GM10266 (cell line): ENCODE results near the gene PLEK2.

Experiments
- DNase-seq: peaks from one replicate; pipeline ENCODE4 v3.0.0; 2012; ENCODE audit errors: extremely low spot score
- TF ChIP-seq, protein P1 (sequence below): IDR thresholded peaks from 2 replicates; pipeline ENCODE4 v1.5.1; 2012; ENCODE audit warnings: mild to moderate bottlenecking, low read depth; ENCODE audit not compliant: control insufficient read depth, insufficient read depth; ENCODE audit errors: missing control alignments

Gene PLEK2

DNA sequence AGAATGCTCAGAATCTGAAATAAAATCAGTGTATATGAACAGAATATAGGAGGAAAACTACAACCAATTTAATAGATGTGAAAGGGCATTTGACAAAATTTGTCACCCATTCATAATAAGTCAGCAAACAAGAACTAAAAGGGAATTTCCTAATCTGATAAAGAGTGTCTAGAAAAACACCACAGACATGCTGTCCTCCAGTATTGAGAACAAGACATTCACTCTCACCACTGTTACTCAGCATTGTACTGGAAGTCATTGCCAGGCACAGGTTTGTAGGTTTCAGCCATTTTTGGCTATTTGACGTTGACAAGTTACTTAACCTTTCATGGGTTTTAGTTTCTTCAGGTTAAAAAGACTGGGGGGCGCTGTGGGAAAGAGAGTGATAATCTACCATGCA, 38.6 kb downstream of the PLEK2 start:
- DNase-seq: peak; percentile 16
- TF ChIP-seq, protein P1, sequence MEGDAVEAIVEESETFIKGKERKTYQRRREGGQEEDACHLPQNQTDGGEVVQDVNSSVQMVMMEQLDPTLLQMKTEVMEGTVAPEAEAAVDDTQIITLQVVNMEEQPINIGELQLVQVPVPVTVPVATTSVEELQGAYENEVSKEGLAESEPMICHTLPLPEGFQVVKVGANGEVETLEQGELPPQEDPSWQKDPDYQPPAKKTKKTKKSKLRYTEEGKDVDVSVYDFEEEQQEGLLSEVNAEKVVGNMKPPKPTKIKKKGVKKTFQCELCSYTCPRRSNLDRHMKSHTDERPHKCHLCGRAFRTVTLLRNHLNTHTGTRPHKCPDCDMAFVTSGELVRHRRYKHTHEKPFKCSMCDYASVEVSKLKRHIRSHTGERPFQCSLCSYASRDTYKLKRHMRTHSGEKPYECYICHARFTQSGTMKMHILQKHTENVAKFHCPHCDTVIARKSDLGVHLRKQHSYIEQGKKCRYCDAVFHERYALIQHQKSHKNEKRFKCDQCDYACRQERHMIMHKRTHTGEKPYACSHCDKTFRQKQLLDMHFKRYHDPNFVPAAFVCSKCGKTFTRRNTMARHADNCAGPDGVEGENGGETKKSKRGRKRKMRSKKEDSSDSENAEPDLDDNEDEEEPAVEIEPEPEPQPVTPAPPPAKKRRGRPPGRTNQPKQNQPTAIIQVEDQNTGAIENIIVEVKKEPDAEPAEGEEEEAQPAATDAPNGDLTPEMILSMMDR: no peak

DNA sequence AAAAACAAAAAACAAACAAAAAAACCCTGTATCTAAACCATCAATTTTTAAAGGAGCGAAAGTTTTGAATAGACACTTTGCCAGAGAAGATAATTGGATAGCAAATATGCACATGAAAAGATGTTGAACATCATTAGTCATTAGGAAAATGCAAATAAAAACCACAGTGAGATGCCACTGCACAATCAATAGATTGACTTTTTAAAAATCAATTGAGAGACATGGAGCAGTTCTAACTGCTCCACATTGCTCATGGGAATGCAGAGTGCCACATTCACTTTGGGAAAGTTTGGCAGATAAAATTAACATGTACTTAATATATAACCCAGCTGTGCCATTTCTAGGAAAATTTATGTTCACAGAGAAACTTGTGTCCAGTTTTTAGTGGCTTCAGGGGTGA, 39.1 kb downstream of the PLEK2 start:
- DNase-seq: no peak
- TF ChIP-seq, protein P1: no peak

DNA sequence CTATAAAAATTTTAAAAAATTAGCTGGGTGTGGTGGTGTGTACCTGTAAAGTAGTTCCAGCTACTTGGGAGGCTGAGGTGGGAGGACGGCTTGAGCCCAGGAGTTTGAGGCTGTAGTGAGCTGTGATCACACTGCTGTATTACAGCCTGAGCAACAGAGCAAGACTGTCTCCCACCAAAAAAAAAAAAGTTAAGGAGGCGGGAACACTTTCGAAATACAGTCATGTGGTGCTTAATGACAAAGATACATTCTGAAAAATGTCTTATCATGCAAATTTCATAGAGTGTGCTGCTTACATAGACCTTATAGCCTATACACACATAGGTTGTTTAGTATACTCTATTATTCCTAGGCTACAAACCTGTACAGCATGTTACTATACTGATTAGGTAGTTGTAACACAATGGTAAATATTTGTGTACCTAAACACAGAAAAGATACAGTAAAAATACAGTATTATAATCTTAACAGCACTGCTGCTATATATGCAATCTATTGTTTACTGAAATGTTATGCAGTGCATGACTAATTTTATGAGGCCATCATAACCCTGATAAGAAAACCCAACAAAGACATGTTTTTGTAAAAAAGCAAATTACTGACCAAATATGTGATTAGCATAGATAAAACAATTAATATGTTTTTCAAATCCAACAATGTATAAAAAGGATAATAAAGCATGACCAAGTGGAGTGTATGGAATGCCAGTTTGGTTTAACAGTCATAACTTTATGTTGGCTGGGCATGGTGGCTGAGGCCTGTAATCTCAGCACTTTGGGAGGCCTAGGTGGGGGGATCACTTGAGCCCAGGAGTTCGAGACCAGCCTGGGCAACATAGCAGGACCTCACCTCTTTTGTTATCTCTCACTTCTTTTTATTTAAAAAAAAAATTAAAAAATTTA, 40.5 kb downstream of the PLEK2 start:
- DNase-seq: no peak
- TF ChIP-seq, protein P1: no peak

DNA sequence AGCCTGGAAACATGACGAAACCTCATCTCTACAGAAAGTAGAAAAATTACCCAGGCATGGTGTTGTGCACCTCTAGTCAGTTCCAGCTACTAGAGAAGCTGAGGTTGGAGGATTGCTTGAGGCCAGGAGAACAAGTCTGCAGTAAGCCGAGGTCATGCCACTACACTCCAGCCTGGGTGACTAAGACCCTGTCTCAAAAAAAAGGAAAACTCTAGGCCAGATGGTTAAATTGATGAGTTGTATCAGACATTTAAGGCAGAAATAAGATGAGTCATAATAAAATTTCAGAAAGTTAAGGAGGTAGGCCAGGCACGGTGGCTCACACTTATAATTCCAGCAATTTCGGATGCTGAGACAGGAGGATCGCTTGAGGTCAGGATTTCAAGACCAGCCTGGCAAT, 41.1 kb downstream of the PLEK2 start:
- DNase-seq: no peak
- TF ChIP-seq, protein P1: no peak

DNA sequence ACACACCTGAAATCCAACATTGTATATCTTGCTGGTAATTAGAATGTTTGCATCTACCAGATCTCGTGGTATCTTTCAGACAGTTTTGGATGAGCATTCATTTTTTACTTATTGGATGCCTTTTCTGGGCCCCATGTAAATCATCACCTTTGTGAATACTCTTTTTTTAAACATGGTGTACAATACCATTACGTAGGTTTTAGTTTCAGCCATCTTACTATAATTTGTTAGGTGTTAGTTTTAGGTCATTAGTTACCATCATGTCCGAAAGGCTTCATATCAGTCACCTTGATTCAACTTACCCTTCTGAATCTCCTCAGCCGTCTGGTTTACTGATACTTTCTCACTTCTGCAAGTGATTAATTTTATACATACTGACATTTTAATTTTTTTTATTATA, 46.5 kb downstream of the PLEK2 start:
- TF ChIP-seq, protein P1: no peak
- DNase-seq: no peak

DNA sequence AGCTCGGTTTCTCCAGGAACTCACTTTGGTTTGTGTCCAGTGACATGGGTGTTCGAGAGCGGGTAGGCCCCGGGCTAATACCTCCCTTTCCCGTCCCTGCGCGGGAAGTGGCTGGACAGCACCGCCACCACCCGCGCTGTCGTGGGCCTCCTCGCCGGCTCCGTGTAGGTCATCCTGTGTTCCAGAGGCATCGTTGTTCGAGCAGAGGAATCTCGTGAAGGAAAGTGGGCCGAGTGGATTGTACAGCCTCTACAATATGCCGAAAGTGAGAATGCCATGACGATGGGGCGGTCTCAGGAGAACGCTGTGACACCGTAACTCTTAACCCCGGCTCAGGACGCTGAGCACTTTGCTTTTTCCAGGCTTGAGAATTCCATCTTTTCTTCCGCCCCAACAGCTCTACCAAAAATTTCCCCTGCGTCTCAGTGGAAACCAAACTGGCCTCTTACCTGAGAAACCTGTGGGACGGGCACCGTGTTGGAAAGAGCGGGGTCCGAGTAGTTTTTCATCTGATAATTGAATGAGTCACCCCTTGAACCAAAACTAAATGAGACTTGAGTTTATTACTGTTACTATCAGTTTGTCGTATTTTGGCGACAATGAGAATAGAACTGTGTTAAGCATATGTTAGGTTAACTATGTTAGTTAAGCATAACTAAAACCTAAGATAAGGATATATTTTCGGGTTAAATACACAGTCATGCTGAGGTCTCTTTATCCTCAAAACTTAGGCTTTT, 51.3 kb downstream of the PLEK2 start:
- TF ChIP-seq, protein P1: no peak
- no peak for DNase-seq
